GM19395 (cell line): ENCODE measurements around the gene OXLD1.

Experiments
- ATAC-seq: cut with Tn5 transposase; IDR thresholded peaks from one replicate; pipeline ENCODE4 v1.9.1; 2021; ENCODE audit warnings: mild to moderate bottlenecking, moderate library complexity; ENCODE audit not compliant: unreplicated experiment

The OXLD1 gene

DNA sequence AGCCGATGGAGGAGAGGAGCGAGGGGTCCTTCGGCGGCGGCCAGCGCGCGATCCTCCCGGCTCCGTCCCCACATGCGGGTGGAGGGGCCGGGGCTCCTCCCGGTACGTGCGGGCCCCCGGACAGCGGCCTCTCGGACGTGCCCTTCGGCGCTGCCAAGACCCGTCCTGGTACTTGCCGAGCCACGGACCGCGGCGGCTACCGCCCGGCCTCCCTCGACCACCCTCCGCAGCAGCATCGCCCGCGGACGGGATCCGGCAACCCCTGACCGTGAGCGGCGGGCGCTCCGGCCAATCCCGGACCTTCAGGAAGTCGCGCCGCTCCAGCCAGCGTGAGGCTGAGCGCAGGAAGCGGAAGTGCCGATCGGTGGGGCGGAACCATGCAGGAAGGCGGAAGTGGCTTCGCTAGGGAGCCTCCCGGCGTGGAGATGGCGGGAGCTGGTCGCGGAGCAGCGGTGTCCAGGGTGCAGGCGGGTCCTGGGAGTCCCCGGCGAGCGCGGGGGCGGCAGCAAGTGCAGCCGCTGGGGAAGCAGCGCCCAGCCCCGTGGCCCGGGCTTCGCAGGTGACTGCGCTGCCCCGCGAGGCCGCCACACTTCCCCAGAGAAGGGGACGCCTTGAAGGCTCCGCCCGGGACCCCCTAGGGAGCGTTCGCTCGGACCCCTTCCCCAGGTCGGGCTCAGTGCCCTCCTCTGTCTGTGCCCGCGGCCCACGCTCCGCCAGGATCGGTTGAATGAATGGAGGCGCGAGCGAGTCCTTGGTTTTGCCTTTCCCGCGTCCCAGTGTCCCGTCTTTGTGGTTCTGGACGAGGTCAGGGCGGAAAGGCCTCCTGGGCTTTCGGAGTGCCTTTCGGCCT, at the start of gene OXLD1, which contains the start of gene CCDC137:
Gene OXLD1 (minus strand): TSS at position 264 of the 850 bp plus-strand sequence. CDS start 28 bp downstream, at position 236.
Gene CCDC137 (plus strand): TSS at position 396 of the 850 bp plus-strand sequence. CDS start 30 bp downstream, at position 426.
- ATAC-seq: peak; percentile 91

DNA sequence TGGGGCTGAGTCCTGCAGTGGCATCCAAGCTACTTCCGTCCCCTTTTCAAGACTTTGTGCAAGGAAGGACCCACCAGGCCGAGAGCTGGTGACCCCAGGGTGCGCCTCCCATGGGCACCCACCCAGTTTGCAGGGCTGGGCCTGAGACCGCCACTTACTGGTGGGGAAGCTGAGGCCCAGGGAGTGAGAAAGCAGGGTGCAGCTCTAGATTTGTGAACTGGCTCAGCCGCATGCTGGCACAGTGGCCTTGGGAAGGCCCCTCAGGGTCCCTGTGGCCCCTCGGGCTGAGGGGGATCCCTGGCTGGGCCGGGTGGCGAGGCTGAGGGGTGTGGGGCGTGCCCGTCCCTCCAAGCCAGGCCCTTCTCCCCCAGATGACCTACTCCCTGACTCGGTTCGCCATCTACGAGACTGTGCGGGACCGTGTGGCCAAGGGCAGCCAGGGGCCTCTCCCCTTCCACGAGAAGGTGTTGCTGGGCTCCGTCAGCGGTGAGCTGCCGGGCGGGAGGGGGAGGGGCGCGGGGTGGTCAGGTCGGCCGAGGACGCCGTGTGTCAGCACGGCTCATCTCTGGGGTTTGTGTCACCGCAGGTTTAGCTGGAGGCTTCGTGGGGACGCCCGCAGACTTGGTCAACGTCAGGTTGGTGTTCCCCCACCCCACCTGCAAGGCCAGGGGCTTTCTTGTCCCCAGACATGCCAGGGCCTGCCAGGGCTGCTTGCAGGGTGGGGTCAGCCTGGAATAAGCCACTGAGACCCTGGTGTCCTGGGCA, 48.9 kb upstream of the OXLD1 start:
- ATAC-seq: no peak

DNA sequence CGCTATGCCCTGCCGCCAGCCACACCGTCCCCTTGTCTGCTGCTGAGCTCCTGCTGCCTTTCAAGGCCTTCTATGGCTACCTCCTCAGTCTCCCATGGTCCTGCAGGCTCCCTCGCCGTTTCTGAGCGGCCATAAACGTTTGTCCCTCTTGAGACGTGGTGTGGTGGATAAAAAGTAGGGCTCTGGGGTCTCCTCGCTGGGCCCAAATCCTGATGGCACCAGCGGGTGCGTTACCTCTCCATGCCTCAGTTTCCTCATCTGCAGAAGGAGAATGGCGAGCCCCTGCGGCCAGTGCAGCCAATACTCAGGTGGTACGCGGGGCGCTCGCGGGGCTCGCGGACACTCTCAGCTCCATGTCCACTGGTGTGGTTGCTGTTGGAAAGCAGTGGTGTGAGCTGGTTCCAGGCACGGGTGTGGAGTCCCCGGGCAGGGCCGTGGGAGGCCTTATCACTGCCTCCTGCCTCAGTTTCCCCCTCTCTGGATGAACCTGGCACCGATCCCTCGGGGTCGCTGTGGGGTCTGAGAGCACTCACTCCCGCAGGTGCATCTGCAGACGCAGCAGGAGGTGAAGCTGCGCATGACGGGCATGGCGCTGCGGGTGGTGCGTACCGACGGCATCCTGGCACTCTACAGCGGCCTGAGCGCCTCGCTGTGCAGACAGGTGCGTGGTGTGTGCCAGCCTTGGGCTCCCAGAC, 48.2 kb upstream of the OXLD1 start:
- ATAC-seq: no peak

DNA sequence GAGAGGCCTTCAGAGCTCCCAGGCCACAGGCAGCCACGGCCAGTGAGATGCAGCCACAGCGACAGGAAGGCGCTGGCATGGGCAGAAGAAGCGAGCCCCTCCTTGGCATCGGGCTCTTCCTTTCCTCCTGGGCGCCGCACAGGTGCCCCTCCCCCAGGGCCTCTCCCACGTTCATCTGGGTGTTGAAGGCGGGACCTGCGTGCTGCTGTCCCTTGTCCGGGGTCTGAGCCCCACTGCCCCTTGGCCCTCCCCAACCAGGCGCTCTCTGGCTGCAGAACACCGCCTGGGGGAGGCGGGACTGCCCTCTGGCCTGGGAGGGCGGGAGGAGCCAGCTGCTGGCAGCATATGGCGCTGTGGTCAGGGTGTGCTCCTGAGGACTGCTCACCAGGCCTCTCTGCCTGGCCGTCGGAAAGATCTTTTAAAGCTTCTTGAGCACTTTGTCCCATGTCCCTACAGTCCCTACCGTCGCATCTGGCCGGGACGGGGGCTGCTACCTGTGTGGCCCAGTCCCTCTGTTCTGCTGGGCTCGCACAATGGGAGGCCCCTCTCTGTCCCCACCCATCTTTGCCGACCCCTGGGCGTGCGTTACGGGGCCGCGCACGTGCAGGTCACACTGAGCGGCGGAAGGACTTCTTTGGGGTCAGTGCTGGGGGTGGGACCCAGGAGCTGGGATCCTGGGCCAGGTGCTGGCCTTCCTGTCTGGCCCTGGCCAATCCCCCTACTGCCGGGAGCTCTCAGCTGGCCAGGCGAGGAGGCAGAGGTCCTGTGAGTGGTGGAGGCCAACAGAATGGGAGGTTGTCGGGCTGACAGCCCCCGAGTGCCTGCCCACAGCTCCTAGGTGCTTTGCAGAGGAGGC, 47.4 kb upstream of the OXLD1 start:
- no peak for ATAC-seq

DNA sequence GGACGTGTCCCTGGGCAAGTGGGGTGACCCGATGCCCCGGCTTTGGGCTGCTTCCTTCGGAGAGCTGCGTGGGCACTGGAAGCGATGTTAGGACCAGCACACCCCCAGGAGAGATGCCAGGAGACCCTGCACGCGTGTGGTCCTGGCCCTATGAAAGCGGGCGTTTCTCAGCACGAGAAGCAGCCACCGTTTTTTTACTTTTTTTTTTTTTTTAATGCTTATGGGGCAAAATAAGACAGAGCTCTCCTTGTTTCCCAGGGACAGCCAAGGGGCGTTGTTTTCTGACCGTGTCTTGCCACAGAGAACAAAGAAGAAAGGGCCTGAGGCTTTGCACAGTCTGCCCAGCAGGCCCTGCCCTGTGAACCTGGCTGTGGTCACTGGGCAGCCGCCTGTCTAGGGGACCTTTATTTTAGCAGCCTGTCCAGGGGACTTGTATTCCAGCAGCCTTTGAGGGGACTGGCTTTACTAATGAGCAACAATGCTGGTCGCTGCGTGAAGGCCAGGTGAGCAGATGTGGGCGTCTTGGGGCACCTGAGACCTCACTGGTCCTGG, 46.7 kb upstream of the OXLD1 start:
- ATAC-seq: no peak

DNA sequence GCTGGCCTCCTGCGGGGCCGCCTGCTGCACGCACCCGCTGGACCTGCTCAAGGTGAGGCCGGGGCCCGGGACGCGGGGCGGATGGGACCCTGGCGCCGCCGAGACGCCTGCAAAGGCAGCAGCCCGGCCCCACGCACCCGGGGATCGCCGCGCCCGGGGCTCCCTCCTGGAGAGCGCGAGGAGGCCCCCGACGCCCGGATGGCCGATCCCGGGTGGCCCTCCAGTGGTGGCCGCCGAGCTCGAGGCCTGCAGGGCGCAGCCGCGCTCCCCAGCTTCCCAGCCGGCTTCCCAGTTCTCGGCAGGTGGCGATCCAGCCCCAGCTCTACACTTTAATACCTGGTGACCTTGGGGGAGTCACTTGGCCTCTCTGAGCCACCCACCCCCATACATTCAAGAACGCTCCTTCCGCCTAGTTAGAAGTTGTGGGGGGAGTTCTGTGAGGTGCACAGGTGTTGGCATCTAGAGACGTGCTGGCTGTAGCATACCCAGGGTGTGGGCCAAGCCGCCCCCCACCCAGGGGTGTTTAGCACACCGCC, 46.1 kb upstream of the OXLD1 start:
- peak; percentile 3 for ATAC-seq

DNA sequence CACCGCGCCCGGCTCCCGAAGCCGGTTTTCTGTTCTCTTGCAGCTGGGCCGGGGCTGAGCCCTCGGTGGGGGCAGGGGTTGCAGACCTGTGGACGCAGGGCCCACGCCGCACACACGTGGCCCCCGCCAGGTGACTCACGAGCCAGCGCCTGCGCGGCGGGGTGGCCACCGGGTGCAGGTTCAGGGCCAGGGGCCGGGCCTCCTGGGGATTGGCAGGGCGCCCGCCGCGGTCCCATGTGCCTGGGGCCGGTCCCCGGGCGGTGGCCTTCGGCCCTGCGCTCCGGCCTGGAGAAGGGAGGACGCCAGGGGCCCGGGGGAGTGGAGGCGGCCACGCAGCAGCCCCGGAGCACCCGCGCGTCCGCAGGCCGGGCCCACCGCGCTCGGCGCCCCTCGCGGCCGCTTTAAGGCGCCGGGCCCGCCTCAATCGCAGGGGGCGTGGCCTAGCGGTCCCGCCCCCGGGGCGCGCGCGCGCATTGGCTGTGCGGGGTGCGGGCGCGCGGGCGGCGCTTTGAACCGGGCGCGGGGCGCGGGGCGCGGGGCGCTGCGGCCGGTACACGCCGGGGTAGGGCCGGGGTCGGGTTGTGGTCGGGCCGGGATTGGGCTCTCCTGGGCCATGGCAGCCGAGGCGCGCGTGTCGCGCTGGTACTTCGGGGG, 45.5 kb upstream of the OXLD1 start, which contains the start of gene SLC25A10:
Gene SLC25A10 (plus strand): TSS at position 471 of the 654 bp plus-strand sequence. CDS start 143 bp downstream, at position 614.
- ATAC-seq: peak; percentile 59

DNA sequence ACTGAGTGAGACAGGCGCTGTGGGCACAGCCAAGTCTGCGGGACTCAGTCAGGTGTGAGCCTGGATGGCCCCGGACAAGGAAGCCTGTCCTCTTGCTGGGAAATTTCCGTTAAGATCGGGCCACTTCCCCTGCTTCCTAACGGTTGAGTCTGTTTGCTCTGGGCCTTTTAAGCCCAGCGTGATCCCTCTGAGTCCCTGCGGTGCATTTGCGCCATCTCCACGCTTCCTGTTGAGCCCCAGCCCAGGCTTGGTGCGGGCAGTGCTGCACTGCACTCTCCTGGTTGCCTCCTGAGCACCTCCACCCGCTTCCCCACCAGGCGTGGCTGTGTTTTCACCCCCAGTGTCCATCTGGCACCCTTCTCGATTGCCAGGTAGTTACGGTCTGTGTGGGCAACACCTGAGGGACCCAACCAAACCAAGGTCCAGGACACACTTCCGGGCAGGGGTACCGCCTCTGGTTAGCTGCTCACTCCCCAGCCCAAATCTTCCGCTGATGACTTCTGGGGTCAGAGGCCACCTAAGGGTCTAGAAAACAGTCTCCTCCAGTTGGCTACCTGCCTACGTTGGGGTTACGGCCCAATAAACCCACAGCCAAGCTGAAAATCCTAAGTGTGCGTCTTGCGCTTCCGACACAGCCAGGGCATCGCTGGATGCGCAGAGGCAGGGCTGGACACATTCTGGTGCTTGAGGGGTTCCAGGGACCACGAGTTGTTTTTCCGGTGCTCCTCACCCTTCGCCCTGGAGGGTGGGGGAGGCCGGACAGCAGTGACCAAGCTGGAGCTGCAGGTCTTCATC, 44.3 kb upstream of the OXLD1 start:
- no peak for ATAC-seq

DNA sequence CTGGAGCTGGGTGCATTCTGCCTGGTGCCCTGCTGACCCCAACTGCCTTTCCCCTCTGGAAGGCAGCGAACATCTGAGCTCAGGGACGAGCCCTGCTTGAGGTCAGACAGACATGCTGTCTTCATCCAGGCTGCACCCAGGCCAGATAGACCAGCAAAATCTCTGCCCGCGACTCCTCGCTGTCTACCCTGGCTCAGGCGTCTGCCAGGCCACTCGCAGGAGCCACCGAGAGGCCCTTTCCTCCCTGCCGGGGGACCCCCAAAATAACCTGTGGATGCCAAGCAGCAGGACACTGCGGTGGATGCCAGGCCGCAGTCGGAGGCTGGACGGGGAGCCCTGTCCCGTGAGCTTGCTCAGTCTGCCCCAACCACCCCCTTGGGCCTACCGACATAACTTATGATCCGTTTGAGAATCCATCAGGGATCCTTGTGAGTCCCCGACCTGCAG, 42.4 kb upstream of the OXLD1 start:
- ATAC-seq: no peak

DNA sequence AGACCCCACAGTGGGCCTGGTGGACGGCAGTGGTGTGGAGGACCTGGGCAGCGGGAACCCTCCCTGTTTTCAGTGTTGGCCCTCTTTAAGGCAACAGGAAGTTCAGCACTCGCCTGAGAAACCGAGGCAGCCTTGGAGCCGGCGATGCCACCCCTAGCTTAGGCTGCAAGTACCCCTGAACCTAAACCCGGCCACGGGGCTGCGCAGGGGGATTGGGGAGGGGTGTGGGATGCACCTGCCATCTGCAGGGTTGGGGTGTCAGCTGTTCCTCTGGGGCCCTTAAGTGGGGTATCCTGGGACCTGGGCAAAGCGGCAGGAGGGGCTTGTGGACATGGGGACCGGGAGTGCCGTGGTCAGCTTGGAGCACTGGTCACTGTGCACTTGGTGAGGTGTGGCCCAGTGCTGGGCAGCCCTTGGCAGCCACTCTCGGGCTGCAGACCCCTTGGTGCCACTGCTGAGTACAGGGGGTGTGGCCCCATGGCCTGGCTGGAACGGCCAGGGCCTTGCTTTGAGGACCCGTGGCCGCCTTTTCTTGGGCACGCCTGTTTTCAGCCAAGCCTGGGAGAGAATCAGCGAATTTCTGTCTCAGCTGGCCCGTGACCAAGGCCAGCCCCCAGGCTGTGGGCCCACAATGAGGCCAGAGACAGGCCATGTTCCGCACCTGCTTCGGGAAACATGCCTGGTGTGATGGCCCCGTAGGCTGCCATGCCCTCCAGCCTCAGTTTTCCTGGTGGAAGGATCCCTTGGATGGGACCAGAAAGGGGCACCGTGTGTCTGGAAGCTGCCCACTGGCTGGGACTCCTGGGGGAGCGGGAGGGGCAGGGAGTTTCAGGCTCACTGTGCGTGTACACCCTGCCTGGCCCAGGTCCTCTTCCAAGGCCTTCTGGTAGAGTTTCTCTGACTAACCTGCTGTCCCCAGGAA, 41.6 kb upstream of the OXLD1 start:
- no peak for ATAC-seq

DNA sequence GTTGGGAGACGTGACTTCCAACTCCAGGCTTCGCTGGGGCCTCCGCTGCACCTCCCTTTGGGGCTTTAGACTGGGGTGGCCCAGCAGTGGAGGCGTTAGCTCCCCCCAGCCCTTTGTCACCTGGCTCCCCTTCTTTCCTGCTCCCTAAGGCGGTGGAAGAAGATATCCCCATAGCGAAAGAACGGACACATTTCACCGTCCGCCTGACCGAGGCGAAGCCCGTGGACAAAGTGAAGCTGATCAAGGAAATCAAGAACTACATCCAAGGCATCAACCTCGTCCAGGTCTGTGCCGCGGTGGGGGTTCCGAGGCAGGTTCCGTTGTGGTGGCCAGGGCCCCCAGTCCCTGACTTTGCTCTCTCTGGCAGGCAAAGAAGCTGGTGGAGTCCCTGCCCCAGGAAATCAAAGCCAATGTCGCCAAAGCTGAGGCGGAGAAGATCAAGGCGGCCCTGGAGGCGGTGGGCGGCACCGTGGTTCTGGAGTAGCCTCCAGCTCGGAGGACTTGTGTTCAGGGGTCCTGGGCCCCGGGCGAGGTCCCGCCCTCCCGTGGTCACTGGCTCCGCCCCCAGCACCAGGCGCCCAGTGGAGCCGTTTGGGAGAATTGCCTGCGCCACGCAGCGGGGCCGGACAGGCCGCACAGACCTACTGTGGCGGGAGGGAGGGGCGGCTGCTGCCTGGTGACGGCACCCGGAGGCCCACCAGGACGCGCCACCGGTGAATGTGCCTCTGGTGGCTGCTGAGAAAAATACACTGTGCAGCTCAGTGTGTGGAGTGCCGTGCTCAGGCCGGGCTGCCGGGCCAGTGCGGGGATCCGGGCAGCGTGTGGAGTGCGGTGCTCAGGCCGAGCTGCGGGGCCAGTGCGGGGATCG, 40.6 kb upstream of the OXLD1 start:
- no peak for ATAC-seq

DNA sequence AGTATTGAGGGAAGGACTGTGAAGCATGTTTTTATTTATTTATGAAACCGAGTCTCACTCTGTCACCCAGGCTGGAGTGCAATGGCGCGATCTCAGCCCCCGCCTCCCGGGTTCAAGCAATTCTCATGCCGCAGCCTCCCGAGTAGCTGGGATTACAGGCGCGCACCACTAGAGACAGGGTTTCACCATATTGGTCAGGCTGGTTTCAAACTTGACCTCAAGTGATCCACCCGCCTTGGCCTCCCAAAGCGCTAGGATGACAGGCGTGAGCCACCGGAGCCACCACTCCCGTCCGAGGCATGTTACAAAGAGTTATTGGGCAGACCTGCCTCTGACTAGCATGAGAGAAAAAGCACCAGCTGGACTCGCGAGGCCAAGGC, 39.8 kb upstream of the OXLD1 start:
- no peak for ATAC-seq

DNA sequence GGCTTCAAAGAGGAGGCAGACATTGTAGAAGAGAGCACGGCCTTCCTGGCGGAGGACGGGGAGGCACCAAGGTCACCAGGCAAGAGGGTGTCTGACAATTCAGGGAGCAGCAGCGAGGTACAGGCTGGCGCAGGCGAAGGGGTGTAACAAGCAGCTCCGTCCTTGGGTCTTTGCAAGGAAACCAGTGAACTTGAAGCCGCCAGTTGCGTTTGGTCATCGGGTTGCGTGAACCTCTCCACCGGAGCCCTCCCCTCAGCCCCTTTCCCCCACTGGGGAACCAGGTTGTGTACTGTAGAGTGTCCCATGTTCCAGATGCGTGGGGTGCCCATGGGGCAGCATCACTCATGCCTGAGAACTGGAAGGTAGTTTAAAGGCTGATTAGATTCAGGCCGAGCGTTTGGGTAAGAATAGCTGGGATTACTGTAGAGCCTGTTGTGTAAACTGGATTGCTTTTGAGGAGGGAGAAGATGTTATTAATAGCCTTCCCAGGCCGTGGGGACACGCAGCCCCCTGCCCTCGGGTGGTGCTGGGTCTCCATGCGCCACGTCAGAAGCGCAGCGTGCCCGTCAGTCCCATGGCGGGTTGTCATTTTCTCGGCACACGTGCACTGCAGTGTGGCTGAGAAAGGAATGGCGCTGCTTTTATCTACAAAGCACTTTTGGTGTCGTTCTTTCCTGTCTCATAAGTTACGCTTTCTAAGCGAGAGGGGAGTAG, 39.3 kb upstream of the OXLD1 start:
- no peak for ATAC-seq

DNA sequence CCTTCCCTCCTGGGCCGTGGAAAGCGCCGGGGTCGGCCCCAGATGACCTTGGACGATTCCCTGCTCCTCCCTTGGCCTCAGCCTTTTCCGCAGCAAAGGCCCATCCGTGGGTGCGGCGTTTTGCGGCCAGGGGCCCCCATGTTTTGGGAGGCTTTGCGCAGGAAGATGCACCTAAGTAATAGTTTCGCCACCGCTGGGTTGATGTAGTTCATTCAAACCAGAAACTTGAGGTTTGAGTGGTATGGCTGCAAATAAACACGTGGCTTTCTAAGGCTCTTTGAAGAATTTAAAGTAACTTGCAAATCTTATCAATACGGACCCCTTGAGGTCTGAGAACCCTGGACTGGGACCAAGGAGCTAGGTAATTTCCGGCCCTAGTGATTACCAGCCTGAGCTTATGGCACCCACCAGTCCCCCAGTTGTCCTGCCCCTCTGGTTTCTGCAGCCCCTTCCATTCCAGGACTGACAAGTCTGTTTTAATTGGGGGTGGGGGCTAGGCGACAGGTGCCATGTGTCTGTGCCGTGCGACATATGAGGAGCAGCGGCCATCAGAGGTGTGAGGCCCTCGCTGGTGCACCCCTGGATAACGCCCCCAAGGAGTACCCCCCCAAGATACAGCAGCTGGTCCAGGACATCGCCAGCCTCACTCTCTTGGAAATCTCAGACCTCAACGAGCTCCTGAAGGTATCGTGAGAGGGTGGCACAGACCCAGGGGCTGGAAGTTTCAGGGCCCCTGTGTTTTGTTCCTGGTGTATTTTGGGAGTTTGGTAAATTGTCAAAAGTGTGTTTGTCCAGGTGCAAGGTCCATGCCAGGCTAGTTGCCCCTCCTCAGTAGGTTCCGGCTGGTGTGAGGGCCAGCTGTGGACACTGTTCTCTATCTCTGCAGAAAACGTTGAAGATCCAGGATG, 37.6 kb upstream of the OXLD1 start:
- peak; percentile 5 for ATAC-seq
